IPS DF 6.9 (cell line): Measurements from ENCODE around the gene RBM15B.
A peak's percentile ranks its signal among the peaks of the same experiment; 100 is the strongest.

Experiments
- DNase-seq: peaks from one replicate; pipeline ENCODE4 v3.0.0-alpha.2; 2013; ENCODE audit warnings: low read depth, low spot score
- H3K27ac ChIP-seq: one replicate; pipeline ENCODE4 v1.5.1; 2013; ENCODE audit warnings: low read length, control low read depth
- H3K27me3 ChIP-seq: 2 replicates; pipeline ENCODE4 v1.6.1; 2013; ENCODE audit warnings: mild to moderate bottlenecking, low read length; ENCODE audit not compliant: control insufficient read depth, insufficient read depth
- H3K36me3 ChIP-seq: 2 replicates; pipeline ENCODE4 v1.6.1; 2013; ENCODE audit warnings: low read length; ENCODE audit not compliant: control insufficient read depth, insufficient read depth
- H3K4me1 ChIP-seq: 2 replicates; pipeline ENCODE4 v1.6.1; 2013; ENCODE audit warnings: low read length; ENCODE audit not compliant: control insufficient read depth, insufficient read depth
- H3K4me3 ChIP-seq: 2 replicates; pipeline ENCODE4 v1.5.1; 2013; ENCODE audit warnings: mild to moderate bottlenecking, low read length
- H3K9me3 ChIP-seq: 2 replicates; pipeline ENCODE4 v1.6.1; 2013; ENCODE audit warnings: low read length, inconsistent platforms; ENCODE audit not compliant: control insufficient read depth, insufficient read depth
- WGBS: extraction: QIAGEN DNeasy Blood & Tissue Kit; methylation state at CpG from one replicate; pipeline ENCODE4 v1.1.7; 2013; ENCODE audit warnings: mixed read lengths, missing lambda C conversion rate; ENCODE audit not compliant: insufficient read length, insufficient coverage; 5-methylcytosine and 5-hydroxymethylcytosine counted together

Gene RBM15B

DNA sequence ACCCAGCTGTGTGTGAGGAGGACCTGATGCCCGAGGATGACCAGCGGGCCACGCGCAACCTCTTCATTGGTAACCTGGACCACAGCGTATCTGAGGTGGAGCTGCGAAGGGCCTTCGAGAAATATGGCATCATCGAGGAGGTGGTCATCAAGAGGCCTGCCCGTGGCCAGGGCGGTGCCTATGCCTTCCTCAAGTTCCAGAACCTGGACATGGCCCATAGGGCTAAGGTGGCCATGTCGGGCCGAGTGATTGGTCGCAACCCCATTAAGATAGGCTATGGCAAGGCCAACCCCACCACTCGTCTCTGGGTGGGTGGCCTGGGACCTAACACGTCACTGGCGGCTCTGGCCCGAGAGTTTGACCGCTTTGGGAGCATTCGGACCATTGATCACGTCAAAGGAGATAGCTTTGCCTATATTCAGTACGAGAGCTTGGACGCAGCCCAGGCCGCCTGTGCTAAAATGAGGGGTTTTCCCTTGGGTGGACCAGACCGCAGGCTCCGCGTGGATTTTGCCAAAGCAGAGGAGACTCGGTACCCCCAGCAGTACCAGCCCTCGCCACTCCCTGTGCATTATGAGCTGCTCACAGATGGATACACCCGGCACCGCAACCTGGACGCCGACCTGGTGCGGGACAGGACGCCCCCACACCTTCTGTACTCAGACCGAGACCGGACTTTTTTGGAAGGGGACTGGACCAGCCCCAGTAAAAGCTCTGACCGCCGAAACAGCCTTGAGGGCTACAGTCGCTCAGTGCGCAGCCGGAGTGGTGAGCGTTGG is 1.5 kb downstream of the RBM15B start:
- H3K27ac ChIP-seq: no peak overlapping the region
- peaks cover 49% of the 10 kb centered on the region for H3K36me3 ChIP-seq
- peak overlapping the region; percentile 75 for H3K4me3 ChIP-seq
- H3K9me3 ChIP-seq: no peaks in the 10 kb centered on the region
- no peaks in the 10 kb centered on the region for H3K27me3 ChIP-seq
- no peak for DNase-seq
- no peaks in the 10 kb centered on the region for H3K4me1 ChIP-seq
- no CpG with 5 or more reads among the region's 42 CpGs for WGBS

- Histone ChIP-seq H3K27me3 (no peaks in the 10 kb centered on the region), H3K4me1 (no peaks in the 10 kb centered on the region), H3K27ac (no peak overlapping the region), H3K36me3 (peaks cover 44% of the 10 kb centered on the region), H3K4me3 (no peak overlapping the region), H3K9me3 (no peaks in the 10 kb centered on the region)
- no peak for DNase-seq
- WGBS: no CpG with 5 or more reads among the region's 17 CpGs
Observed at GRCh38 chr3:51393134-51393495, 2.0 kb downstream of the RBM15B start.

DNA sequence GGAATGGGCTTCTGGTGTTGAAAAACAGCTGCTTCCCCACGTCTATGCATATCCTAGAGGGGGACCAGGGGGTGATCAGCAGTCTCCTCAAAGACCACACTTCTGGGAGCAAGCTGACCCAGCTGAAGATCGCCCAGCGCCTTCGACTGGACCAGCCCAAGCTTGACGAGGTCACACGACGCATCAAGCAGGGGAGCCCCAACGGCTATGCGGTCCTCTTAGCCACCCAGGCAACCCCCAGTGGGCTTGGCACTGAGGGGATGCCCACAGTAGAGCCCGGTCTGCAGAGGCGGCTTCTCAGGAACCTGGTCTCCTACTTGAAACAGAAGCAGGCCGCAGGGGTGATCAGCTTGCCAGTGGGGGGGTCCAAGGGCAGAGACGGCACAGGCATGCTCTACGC is 2.5 kb downstream of the RBM15B start:
- no peak for DNase-seq
- peaks cover 40% of the 10 kb centered on the region for H3K36me3 ChIP-seq

GRCh38 chr3:51394541-51394940 is 3.5 kb downstream of the RBM15B start:
- H3K9me3 ChIP-seq: no peaks in the 10 kb centered on the region
- no peak for DNase-seq
- H3K4me1 ChIP-seq: no peaks in the 10 kb centered on the region
- no peaks in the 10 kb centered on the region for H3K27me3 ChIP-seq
- H3K36me3 ChIP-seq: peaks cover 40% of the 10 kb centered on the region
- no peak overlapping the region for H3K4me3 ChIP-seq
- no CpG with 5 or more reads among the region's 5 CpGs for WGBS
- no peak overlapping the region for H3K27ac ChIP-seq

More for the DNA sequence above, 2.5 kb downstream of the RBM15B start:
- no CpG with 5 or more reads among the region's 14 CpGs for WGBS
- Histone ChIP-seq H3K9me3 (no peaks in the 10 kb centered on the region), H3K4me3 (no peak overlapping the region), H3K27me3 (no peaks in the 10 kb centered on the region), H3K4me1 (no peaks in the 10 kb centered on the region), H3K27ac (no peak overlapping the region)

DNA sequence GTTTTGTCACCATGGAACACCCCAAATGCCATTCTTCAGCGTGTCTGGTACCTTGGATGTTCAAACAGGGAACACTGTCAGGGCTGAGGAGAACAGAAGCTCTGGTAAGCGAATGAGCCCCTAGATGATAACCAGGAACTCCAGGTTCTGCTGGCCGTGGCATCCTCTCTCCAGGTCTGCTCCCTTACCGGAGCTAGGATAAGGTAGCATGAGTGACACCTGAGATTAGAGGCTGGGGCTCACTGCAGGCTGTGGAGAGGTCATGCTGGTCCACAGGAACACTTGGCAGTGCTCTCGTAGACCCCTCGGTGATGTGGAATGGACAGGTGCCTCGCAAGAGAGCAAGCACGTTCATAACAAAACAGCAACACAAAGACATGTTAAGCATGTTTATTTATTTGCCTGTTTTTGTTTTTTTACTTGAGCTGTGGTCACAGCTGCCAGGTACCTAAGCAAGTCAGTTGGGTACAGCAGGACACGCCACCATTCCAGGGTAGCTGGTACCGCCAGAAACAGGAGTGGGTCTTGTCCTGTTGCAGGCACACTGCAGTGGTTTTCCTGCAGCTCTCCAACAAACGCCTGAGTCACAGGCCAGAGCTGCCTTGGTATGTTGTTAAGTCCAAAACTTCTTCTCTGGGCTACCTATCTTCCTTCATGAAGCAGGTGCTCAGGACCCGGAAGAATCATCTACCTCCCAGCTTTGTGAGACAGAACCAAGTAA is 4.6 kb downstream of the RBM15B start:
- no peak overlapping the region for H3K4me3 ChIP-seq
- no peak overlapping the region for H3K27ac ChIP-seq
- WGBS: no CpG with 5 or more reads among the region's 12 CpGs
- H3K9me3 ChIP-seq: no peaks in the 10 kb centered on the region
- no peaks in the 10 kb centered on the region for H3K4me1 ChIP-seq
- peaks cover 42% of the 10 kb centered on the region for H3K36me3 ChIP-seq
- no peaks in the 10 kb centered on the region for H3K27me3 ChIP-seq
- no peak for DNase-seq

GRCh38 chr3:51396401-51396800 is 5.3 kb downstream of the RBM15B start:
- H3K4me1 ChIP-seq: no peaks in the 10 kb centered on the region
- no peak for DNase-seq
- peaks cover 42% of the 10 kb centered on the region for H3K36me3 ChIP-seq
- no CpG with 5 or more reads among the region's 1 CpG for WGBS
- H3K27ac ChIP-seq: no peak overlapping the region
- H3K27me3 ChIP-seq: no peaks in the 10 kb centered on the region
- H3K9me3 ChIP-seq: no peaks in the 10 kb centered on the region
- no peak overlapping the region for H3K4me3 ChIP-seq

DNA sequence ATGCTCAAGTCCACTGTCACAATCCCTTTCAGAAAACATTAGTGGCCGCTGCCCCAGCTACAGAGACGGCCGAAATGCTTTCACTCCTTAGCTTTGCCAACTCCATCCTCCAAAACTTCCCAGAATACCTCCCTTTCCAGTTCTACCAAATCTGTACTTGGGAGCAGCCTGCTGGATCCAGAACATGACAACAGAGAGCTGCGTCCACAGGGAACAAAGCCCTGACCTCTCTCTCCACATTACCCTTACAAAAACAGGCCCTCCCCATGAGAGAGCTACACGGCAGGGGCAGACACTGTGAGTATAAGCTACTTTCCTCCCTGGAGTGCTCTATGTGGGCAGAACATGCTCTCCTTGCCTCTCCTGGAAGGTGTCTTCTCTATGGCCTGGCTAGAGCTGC is 6.3 kb downstream of the RBM15B start:
- Histone ChIP-seq H3K36me3 (peaks cover 37% of the 10 kb centered on the region; the same call in 1 of the 2 replicates), H3K4me3 (no peak overlapping the region), H3K27me3 (no peaks in the 10 kb centered on the region), H3K27ac (no peak overlapping the region), H3K4me1 (no peaks in the 10 kb centered on the region), H3K9me3 (no peaks in the 10 kb centered on the region)
- WGBS: no CpG with 5 or more reads among the region's 5 CpGs
- DNase-seq: no peak

- H3K36me3 ChIP-seq: peaks cover 31% of the 10 kb centered on the region; the same call in 1 of the 2 replicates
- no peak overlapping the region for H3K27ac ChIP-seq
- WGBS: no CpG with 5 or more reads among the region's 8 CpGs
- no peaks in the 10 kb centered on the region for H3K27me3 ChIP-seq
- no peak overlapping the region for H3K4me3 ChIP-seq
- no peaks in the 10 kb centered on the region for H3K9me3 ChIP-seq
- DNase-seq: no peak
- H3K4me1 ChIP-seq: no peaks in the 10 kb centered on the region
Observed at GRCh38 chr3:51398595-51399310, 7.7 kb downstream of the RBM15B start.

GRCh38 chr3:51400166-51400565 is 9.1 kb downstream of the RBM15B start:
- H3K27me3 ChIP-seq: no peaks in the 10 kb centered on the region
- no peak overlapping the region for H3K27ac ChIP-seq
- no peaks in the 10 kb centered on the region for H3K4me1 ChIP-seq
- no peaks in the 10 kb centered on the region for H3K9me3 ChIP-seq
- peaks cover 24% of the 10 kb centered on the region; the same call in 1 of the 2 replicates for H3K36me3 ChIP-seq
- no CpG with 5 or more reads among the region's 4 CpGs for WGBS
- H3K4me3 ChIP-seq: no peak overlapping the region
- no peak for DNase-seq

DNA sequence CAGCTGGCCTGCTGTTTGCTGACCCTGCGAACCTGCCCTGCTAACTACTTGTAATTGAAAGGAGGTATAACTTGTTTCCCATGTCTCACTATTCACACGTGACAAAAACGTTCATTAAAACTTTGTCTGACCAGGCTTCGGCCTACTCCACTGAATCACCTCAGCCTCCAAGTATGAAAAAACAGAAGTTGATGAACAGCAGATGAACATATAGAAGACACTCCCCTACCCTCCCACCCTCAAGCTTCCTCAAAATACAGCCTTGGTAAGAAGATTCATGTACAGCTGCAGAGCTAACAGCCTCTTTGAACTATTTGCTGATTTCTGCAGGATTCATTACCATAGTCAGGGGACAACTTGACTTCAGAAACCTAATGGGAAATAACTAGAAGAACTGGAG is 10.7 kb downstream of the RBM15B start:
- Histone ChIP-seq H3K4me1 (no peaks in the 10 kb centered on the region), H3K36me3 (peaks cover 11% of the 10 kb centered on the region; the same call in 1 of the 2 replicates), H3K27ac (no peak overlapping the region), H3K9me3 (no peaks in the 10 kb centered on the region), H3K4me3 (no peak overlapping the region), H3K27me3 (no peaks in the 10 kb centered on the region)
- no peak for DNase-seq
- no CpG with 5 or more reads among the region's 4 CpGs for WGBS
